Glomerular endothelial cell (primary cell): Measurements from ENCODE around the gene MTMR12. TPM values are rescaled to one million over a fixed set of nuclear protein-coding genes. Genes with fewer than 3 reads are reported as not detected.
A peak's percentile ranks its signal among the peaks of the same experiment; 100 is the strongest.

Experiments
- DNase-seq: peaks from one replicate; pipeline ENCODE4 v3.0.0-alpha.2; 2011; ENCODE audit warnings: low read depth, low spot score; ENCODE audit errors: extremely low read depth
- total RNA-seq: library from RNA; depleted of rRNA; stranded (reverse); fragments of >200 nt; gene quantifications from 2 replicates; pipeline ENCODE4 v1.2.3, GENCODE V29; 2015

MTMR12 gene, protein sequence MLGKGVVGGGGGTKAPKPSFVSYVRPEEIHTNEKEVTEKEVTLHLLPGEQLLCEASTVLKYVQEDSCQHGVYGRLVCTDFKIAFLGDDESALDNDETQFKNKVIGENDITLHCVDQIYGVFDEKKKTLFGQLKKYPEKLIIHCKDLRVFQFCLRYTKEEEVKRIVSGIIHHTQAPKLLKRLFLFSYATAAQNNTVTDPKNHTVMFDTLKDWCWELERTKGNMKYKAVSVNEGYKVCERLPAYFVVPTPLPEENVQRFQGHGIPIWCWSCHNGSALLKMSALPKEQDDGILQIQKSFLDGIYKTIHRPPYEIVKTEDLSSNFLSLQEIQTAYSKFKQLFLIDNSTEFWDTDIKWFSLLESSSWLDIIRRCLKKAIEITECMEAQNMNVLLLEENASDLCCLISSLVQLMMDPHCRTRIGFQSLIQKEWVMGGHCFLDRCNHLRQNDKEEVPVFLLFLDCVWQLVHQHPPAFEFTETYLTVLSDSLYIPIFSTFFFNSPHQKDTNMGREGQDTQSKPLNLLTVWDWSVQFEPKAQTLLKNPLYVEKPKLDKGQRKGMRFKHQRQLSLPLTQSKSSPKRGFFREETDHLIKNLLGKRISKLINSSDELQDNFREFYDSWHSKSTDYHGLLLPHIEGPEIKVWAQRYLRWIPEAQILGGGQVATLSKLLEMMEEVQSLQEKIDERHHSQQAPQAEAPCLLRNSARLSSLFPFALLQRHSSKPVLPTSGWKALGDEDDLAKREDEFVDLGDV
- total RNA-seq: 33.9 and 46.1 TPM in 2 replicates

DNA sequence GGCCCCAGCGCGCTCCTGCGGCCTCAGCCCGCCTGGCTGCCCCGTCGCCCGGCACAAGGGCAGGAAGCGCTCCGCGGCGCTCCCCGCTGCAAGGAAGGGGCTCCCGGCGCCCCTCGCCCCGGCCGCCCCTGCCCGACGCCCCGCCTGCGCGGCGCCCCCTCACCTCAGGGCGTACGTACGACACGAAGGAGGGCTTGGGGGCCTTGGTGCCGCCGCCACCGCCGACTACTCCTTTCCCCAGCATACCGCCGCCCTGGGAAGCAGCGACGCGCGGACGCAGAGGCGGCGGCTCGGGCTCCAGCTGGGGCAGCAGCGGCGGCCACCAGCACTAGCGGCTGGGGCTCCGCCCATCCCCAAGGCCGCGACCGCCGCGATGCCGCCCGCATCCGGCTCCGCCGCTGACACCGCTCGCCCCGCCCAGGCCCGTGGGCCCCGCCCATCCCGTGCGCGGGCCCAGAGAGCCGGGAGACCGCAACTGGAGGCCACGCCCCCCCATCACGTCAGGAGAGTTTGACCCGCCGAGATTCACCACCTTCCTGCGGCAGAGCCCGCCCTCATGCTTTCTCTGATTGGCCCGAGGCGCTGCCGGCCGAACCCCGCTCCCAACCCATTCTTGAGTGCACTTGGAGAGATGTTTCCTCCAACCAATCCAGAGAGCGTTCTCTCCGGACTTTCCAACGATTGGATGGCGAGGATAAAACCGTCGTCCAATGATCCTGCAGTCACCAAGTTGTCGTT, at the start of gene MTMR12:
Gene MTMR12 (minus strand): TSS at position 345 of the 738 bp plus-strand sequence. CDS start 101 bp downstream, at position 244.
- DNase-seq: peak; percentile 98

DNA sequence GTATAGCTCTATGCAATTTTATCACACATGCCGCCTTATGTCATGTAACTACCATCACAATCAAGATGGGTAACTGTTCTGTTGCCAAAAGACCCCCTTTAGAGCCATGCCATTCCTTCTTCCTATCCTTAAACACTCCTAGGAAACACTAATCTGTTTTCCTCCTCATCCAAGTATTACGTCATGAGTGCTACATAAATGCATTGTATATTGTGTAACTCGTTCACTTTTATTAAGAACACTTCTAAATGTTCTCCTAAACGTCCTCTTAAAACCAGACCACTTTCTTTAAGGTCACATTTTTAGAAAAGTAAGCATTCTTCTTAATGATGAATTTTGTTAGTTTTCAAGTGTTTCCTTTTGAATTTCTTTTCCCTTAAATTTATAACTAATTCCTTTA, 49.8 kb upstream of the MTMR12 start:
- DNase-seq: no peak

DNA sequence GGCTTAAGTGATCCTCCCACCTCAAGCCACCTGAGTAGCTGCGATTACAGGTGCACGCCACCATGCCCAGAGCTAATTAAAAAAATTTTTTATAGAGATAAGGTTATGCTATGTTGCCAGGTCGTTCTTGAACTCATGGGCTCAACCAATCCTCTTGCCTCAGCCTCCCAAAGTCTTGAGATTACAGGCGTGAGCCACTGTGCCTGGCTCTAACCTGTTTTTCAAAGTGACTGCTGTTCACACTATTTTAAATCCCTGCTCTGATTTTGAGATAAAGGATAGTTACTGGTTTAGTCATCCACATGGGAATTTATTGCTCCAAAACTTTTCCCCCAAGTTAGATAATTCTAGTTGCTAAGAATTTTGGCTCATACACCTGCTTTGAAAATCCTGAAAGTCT, 48.2 kb upstream of the MTMR12 start:
- DNase-seq: no peak

DNA sequence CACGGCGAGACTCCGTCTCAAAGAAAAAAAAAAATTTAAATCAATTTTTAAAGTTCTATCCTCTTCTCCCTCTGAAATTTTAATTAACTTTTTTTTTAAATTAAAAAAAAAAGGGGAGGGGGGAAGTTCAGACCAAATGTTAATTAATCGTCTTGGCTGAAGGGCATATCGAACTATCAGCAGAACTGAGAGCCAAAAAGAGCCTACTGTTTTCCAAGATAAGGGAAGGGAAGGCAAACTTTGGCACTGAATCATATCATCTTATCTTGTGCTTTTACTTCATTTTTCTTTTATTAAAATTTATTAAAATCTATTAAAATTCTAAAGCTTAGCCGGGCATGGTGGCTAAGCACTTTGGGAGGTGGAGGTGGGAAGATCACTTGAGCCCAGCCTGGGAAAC, 45.9 kb upstream of the MTMR12 start:
- DNase-seq: no peak

DNA sequence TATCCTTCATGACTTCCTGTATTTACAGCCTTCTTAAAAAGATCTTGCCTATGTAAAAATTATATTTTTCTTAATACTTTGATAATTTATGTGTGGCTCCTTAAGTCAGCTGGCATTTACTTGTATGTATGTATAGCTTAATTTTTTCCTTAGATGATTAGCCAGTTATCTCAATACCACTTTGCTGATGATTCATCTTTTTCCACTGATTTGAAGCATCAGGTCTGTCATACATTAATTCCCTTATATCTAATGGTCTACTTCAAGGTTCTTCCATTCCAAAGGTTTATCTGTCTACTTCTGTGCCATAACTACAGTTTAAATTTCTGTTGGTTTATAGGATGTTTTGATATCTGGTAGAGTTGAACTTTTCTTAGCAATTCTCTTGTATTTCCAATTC, 44.9 kb upstream of the MTMR12 start:
- DNase-seq: no peak

DNA sequence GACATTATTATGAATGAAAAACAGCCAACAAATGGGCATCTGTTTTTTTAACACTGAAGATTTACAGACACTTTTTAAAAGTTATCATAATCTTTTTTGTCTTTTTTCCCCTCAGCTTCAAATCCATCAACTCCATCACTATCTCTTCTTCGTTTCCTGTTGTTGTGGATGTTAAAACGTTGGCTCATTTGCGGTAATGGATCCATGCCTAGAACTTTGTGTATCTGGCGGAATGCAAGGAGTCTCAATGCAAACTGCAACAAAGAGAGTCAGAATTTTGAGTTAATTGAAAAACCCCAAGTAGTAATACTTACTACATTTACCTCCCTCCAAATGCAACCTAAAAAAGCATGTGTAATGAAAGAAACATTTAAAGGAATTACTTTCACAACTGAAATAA, 42.9 kb upstream of the MTMR12 start:
- no peak for DNase-seq

DNA sequence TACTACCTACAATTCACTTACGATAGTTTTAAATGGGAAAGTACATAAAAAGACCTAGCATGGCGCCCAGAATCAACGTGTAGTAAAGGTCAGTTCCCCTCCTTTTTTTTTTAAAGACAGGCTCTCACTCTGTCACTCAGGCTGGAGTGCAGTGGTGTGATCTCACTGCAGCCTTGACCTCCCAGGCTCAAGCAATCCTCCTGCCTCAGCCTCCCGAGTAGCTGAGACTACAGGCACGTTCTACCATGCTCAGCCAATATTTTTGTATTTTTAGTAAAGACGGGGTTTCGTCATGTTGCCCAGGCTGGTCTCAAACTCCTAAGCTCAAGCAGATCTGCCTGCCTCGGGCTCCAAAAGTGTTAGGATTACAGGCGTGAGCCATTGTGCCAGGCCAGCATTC, 40.7 kb upstream of the MTMR12 start:
- DNase-seq: no peak

DNA sequence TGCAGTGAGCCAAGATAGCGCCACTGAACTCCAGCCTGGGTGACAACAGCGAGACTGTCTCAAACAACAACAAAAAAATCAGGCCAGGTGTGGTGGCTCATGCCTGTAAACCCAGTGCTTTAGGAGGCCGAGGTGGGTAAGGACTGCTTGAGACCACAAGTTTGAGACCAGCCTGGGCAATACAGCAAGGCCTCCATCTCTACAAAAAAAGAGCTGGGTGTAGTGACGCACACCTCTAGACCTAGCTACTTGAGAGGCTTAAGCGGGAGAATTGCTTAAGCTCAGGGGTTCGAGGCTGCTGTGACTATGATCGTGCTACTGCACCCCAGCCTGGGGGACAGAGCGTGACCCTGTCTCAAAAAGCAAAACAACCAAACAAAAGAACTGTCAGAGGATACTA, 39.9 kb upstream of the MTMR12 start:
- no peak for DNase-seq

DNA sequence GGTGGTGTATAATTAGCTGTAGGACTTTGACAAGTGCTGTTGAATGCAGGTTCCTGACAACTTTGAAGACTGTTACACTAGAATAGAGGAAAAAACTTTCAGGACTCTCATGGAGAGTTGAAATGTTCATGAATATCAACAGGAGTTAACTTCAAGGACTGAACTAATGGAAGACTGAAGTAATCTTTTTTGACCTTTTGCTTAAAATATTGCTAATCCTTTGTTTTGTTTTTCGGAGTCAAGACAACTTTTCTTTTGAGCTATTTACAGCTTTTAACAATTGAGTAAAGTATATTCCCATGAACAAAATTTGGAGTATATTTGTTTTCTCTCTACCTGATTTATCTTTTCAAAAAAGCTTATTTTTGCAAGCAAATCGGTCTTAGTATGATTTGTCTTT, 34.1 kb upstream of the MTMR12 start:
- DNase-seq: no peak

DNA sequence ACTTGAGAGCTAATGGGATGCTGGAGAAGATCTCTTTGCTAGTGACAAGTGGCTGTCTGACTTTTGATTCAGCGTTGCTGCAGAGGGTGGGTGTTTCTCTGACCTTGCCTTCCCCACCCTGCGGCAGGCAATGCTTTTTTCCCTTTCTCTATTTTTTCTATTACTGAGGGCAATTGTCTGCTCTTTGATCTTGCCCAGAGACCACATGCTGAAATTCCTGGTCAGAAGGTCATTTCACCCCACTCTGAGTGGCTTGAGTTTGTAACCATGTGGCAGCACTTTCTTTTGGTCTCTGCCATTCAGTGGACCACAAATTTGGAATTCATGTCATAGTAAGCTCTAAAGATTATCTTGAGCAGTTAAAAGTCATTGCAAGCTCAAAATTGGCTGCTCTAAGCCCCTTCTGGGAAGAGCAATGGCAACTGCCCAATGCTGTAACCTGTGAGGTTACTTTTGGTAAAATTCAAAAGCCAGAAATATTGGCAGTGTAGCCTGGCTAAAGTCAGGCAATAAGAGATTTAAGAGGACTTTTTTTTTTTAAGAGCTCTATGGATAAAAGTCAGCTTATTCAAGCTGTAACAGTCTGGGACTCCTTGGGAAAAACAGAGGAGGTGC, 30.4 kb upstream of the MTMR12 start:
- DNase-seq: no peak

DNA sequence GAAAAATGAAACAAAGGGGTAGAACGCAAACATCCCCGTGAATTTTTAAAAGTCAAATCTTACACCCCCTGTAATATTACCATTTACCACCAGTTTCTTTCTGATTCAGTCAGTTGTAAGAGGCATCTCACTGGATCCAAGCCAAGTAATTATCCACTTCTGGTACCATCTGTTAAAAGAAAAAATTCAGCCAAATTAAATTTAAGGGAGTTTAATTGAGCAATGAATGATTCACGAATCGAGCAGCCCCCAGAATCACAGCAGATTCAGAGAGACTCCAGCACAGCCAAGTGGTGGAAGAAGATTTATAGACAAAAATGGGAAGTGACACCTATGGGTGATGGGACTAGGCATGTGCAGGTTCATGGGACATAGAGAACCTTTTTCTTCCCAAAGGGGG, 29.9 kb upstream of the MTMR12 start:
- no peak for DNase-seq

DNA sequence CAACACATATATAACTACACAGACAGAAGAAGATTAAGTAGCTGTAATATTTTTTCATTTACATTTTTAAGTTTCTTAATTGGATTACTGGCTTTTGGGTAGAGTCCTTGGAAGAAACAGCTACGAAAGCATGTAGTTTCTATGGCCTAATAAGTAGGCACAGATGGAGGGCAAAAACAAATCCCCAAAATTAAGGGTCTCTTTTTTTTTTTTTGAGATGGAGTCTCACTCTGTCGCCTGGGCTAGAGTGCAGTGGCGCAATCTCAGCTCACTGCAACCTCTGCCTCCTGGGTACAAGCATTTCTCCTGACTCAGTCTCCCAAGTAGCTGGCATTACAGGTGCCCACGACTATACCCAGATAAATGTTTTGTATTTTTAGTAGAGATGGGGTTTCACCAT, 27.1 kb upstream of the MTMR12 start:
- no peak for DNase-seq

DNA sequence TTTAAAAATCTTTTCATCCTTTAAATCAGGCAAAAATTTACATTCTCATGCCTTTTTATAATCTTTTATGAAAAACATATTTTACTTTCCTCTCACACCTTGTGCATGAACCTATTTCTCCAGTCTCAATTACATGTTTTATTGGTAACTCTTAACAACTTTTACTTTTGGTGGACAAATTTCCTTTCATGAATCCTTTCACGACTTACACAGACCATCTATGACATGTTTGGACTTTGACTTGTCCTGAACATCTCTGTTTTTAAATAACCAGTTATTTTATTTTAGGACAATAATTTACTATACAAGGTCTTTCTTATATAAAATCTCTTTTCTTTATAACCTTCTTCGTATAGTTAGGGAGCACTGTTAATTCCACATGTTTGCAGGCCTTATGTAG, 26.5 kb upstream of the MTMR12 start:
- no peak for DNase-seq

DNA sequence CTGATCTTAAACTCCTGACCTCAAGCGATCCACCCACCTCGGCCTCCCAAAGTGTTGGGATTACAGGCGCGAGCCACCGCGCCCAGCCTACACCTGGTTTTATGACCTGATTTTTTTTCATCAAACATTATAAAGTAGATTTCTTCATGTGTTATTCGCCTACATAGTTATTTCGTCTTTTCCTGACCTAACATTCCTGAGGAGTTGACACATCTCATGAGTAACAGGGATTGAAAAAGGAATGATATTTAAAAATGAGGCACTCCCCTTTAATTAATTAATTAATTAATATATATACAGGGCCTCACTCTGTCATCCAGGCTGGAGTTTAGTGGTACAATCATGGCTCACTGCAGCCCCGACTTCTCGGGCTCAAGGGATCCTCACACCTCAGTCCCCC, 20.2 kb upstream of the MTMR12 start:
- no peak for DNase-seq

DNA sequence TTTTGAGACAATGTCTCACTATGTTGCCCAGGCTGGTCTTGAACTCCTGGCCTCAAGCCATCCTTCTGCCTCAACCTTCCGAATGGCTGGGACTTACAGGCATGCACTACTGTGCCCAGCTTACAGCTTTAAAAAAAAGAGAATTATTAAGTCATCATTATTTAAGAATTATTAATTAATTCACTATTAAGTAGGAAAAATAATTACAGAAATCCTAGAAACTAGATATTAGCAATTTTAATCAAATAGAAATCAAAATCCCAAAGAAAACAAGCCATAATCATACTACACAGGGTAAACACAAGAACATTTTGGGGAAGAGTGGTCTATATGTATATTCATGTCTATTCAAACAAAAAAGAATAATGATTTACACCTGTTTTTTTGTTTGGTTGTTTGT, 19.6 kb upstream of the MTMR12 start:
- DNase-seq: no peak

DNA sequence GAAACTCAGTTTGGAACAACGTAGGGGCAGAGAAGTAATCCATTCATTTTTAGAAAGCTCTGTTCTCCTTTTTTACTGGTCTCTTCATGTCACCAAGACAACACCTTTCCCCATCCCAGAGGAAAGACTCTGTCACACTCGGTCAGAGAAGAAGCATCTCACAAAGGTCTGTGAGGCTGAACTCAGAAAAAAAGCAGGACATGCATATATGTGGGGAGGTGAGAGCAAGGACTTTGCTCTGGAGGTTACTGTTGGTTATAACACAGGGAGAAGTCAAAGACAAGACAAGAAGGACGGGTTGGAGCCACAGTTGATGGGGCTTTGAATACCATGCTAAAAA, 19.2 kb upstream of the MTMR12 start:
- no peak for DNase-seq

DNA sequence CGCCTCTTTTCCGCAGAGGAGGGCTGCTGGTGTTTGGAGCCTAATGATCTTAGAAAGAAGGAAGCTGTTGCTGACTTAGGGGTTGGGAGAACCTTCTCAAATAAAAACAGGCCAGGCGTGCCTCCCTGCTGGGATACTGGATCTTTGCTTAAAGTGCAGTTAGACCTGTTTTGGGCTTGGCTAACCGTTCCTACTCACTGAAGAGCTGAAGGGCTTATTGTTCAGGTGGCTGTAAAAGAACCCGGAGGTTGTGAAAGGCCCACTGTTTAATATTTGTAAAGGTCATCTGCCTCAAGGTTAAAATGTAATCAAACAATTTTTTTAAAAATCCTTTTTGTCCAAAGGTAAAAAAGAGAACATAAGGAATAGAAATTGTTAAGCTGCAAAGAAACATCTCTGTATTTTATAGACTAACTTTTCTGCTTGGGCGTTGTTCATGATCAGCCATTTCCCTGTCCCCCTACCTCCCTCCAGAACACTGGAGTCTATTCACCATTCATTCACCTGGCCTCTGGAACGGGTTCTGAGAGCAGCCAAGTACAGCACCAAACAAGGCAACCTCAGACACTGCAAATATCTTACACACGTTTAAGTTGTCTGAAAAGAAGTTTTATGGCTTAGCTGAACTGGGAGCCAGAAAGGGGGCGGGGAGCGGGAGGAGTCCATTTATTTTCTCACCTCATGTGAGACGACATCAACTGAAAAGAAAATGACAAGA, 18.6 kb upstream of the MTMR12 start:
- DNase-seq: no peak

DNA sequence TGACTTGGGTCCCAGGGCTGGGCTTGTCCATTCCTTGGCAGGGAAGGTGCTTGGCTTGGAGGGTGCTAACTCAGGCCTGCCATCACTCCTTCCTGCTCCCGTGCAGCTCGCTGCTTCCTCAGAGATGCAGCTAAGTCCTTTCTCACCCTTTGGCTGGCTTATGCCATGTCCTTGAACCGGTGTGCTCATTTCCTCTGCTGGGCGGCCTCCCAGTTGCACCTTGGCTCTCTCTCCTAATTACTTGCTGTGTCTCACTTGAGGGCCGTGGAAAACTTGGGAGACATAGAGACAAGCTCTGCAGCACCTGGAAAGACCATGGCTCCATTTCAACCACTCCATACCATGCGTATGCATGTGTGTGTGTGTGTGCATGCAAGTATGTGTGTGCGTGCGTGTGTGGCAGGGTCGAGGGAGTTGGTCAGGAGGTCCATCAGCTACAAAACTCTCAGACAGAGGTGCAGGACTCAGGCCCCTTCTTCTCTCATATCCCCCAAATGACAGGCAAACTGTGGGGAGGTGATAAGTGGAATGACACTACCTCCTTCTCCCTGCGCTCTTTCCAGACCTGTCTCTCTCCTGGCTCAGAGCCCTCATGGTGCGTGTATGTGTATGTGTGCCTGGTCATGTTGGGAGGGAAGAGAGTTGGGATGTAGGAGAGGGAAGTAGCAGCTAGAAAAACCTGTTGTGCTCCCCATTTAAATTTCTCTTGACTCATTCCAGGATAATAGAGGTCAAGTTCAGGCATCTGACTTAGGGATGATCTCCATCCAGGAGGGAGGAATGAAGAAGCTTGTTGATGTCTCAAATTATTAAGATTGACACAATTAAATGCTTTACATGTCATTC, 17.6 kb upstream of the MTMR12 start:
- DNase-seq: no peak

DNA sequence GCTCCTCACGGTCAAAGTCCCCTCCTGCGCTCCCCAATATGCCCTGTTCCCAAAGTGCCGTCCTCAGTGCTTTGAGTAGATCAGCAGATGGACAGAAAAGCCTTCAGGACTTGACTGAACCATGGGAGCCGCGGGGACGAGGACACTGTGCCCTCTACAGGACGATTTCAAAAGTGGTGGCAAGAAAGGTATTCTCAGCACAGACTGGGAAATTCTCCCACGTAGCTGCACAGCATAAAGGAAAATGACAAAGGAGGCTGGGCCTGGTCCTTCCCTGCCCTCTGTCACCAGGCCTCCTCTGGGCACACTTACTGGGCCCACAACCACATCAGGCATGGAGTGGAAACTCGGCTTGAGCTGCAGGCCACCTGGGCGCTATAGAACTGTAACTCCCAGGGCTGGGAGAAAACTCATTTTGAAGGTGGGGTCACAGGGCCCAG, 16.7 kb upstream of the MTMR12 start:
- DNase-seq: no peak
